A549 (cell line): ENCODE data around the gene COL3A1. TPM values are rescaled to one million over a fixed set of nuclear protein-coding genes. Genes with fewer than 3 reads are reported as not detected.

ENCODE experiments used
- ATAC-seq, 2 experiments: fragments of 200-7000 bp in 1 of 2; fragments of >200 bp in 1 of 2; cut with Nextera tagmentation in 1 of 2; cut with Tn5 transposase in 1 of 2; 3 replicates each; pipeline versions ENCODE4 v1.8.0 to v1.9.1; 2018 to 2020; ENCODE audit warnings: mild to moderate bottlenecking in 1 of 2, moderate library complexity in 1 of 2
- CTCF ChIA-PET: fragments of 300-600 bp; sonication (Branson Sonifier 250); formaldehyde crosslinking; extraction: SDS; loops from one replicate; lab custom pipeline; 2021; ENCODE audit warnings: antibody characterized with exemption, inconsistent platforms; lab: Yijun Ruan, JAX
- POLR2A ChIA-PET: fragments of 350-600 bp; formaldehyde crosslinking; extraction: SDS; loops from one replicate; lab custom pipeline; 2021; ENCODE audit warnings: antibody characterized with exemption, inconsistent platforms; lab: Yijun Ruan, JAX
- DNase-seq, 2 experiments: peaks; one replicate each; pipeline versions ENCODE4 v3.0.0 to v3.0.0-alpha.2; 2011 to 2016; ENCODE audit warnings: low read depth in 1 of 2, low spot score in 1 of 2
- FAIRE-seq: peaks from 2 replicates; lab custom pipeline; 2011; peaks lifted over from hg19 to GRCh38; lab: Jason Lieb, UNC
- H3K27ac ChIP-seq, 2 experiments: fragments of >200 bp; sonication (Bioruptor Twin); formaldehyde crosslinking; 3 replicates each; pipeline ENCODE4 v1.5.1; 2016 to 2017
- H3K4me1 ChIP-seq: fragments of >200 bp; sonication (Bioruptor Twin); formaldehyde crosslinking; 3 replicates; pipeline ENCODE4 v1.6.1; 2016
- H3K4me2 ChIP-seq: fragments of >200 bp; sonication (Bioruptor Twin); formaldehyde crosslinking; 3 replicates; pipeline ENCODE4 v1.6.1; 2016
- H3K4me3 ChIP-seq: fragments of >200 bp; sonication (Bioruptor Twin); formaldehyde crosslinking; 3 replicates; pipeline ENCODE4 v1.5.1; 2016
- H3K9me3 ChIP-seq: fragments of >200 bp; sonication (Bioruptor Twin); formaldehyde crosslinking; 3 replicates; pipeline ENCODE4 v1.6.1; 2016
- CBX8 ChIP-seq: fragments of 200-600 bp; sonication (generic); IDR thresholded peaks from 2 replicates; pipeline ENCODE4 v1.6.1; 2016
- CHD2 ChIP-seq: fragments of 150-350 bp; IDR thresholded peaks from 2 replicates; pipeline ENCODE4 v1.6.1; 2014; ENCODE audit warnings: low read length; ENCODE audit not compliant: partially characterized antibody
- EHF ChIP-seq: fragments of 250-450 bp; sonication (Bioruptor Pico); IDR thresholded peaks from 2 replicates; pipeline ENCODE4 v1.5.0; 2020; ENCODE audit warnings: mild to moderate bottlenecking
- EHMT2 ChIP-seq: fragments of 200-600 bp; sonication (generic); IDR thresholded peaks from 2 replicates; pipeline ENCODE4 v1.6.1; 2016; ENCODE audit warnings: antibody characterized with exemption, low read depth, mild to moderate bottlenecking, moderate library complexity
- EP300 ChIP-seq, 2 experiments: fragments of >200 bp; sonication (Bioruptor Twin); formaldehyde crosslinking; IDR thresholded peaks; 2 replicates in 1 of 2; 3 replicates in 1 of 2; pipeline ENCODE4 v1.6.1; 2016 to 2017
- FOSB ChIP-seq: fragments of 250-450 bp; sonication (Bioruptor Pico); IDR thresholded peaks from 2 replicates; pipeline ENCODE4 v1.5.0; 2020; ENCODE audit warnings: mild to moderate bottlenecking, moderate library complexity
- FOSL2 ChIP-seq, 2 experiments: fragments of 450-650 bp in 1 of 2; fragments of >200 bp in 1 of 2; sonication (Bioruptor Twin) in 1 of 2; formaldehyde crosslinking; IDR thresholded peaks; 2 replicates each; pipeline versions ENCODE4 v1.5.0 to v1.6.1; 2016 to 2020; ENCODE audit warnings: mild to moderate bottlenecking in 1 of 2, moderate library complexity in 1 of 2
- FOXS1 ChIP-seq: fragments of 250-450 bp; sonication (Bioruptor Pico); IDR thresholded peaks from 2 replicates; pipeline ENCODE4 v1.5.0; 2020; ENCODE audit warnings: mild to moderate bottlenecking, moderate library complexity
- GATA3 ChIP-seq: IDR thresholded peaks from 2 replicates; pipeline ENCODE4 v1.6.1; 2012; ENCODE audit warnings: borderline replicate concordance
- HOXA7 ChIP-seq: fragments of 250-450 bp; sonication (Bioruptor Pico); IDR thresholded peaks from 2 replicates; pipeline ENCODE4 v1.5.0; 2020; ENCODE audit warnings: mild to moderate bottlenecking, moderate library complexity
- HOXB13 ChIP-seq: fragments of 250-450 bp; sonication (Bioruptor Pico); IDR thresholded peaks from 2 replicates; pipeline ENCODE4 v1.5.0; 2020; ENCODE audit warnings: low read depth, mild to moderate bottlenecking, moderate library complexity
- JUNB ChIP-seq: fragments of >200 bp; sonication (Bioruptor Twin); formaldehyde crosslinking; IDR thresholded peaks from 2 replicates; pipeline ENCODE4 v1.6.1; 2016
- MAFK ChIP-seq: fragments of 450-650 bp; IDR thresholded peaks from 2 replicates; pipeline ENCODE4 v1.6.1; 2014; ENCODE audit not compliant: partially characterized antibody
- MAZ ChIP-seq: fragments of 150-350 bp; IDR thresholded peaks from 2 replicates; pipeline ENCODE4 v1.6.1; 2014; ENCODE audit warnings: antibody characterized with exemption, low read depth, low read length, borderline replicate concordance
- NPAS2 ChIP-seq: fragments of 250-450 bp; sonication (Bioruptor Pico); IDR thresholded peaks from 2 replicates; pipeline ENCODE4 v1.8.0; 2022; ENCODE audit warnings: mild to moderate bottlenecking, moderate library complexity, borderline replicate concordance
- POLR2A ChIP-seq: IDR thresholded peaks from 2 replicates; pipeline ENCODE4 v1.6.1; 2012; ENCODE audit warnings: mild to moderate bottlenecking, low read length
- RAD21 ChIP-seq, 2 experiments: fragments of >200 bp in 1 of 2; sonication (Bioruptor Twin) in 1 of 2; formaldehyde crosslinking in 1 of 2; IDR thresholded peaks in 1 of 2; conservative IDR thresholded peaks in 1 of 2; 2 replicates in 1 of 2; 3 replicates in 1 of 2; pipeline ENCODE4 v1.6.1; 2012 to 2018; ENCODE audit warnings: inconsistent platforms in 1 of 2
- RARB ChIP-seq: fragments of 250-450 bp; sonication (Bioruptor Pico); IDR thresholded peaks from 2 replicates; pipeline ENCODE4 v1.8.0; 2021; ENCODE audit warnings: mild to moderate bottlenecking, moderate library complexity
- RCOR1 ChIP-seq: fragments of 150-350 bp; IDR thresholded peaks from 2 replicates; pipeline ENCODE4 v1.6.1; 2014; ENCODE audit warnings: antibody characterized with exemption, low read length, low read depth
- RNF2 ChIP-seq: fragments of 200-600 bp; sonication (generic); IDR thresholded peaks from 2 replicates; pipeline ENCODE4 v1.6.1; 2016; ENCODE audit warnings: low read depth, mild to moderate bottlenecking, antibody characterized with exemption, moderate library complexity, borderline replicate concordance
- SMC3 ChIP-seq: fragments of >200 bp; sonication (Bioruptor Twin); formaldehyde crosslinking; IDR thresholded peaks from 3 replicates; pipeline ENCODE4 v1.6.1; 2018; ENCODE audit warnings: inconsistent platforms
- SREBF2 ChIP-seq: fragments of 450-650 bp; IDR thresholded peaks from 2 replicates; pipeline ENCODE4 v1.6.1; 2014; ENCODE audit warnings: mild to moderate bottlenecking, moderate library complexity
- ZC3H11A ChIP-seq: fragments of 450-650 bp; IDR thresholded peaks from 2 replicates; pipeline ENCODE4 v1.6.1; 2014; ENCODE audit warnings: antibody characterized with exemption, mild to moderate bottlenecking
- ZFP36 ChIP-seq: fragments of 450-650 bp; IDR thresholded peaks from 2 replicates; pipeline ENCODE4 v1.6.1; 2014; ENCODE audit warnings: borderline replicate concordance; ENCODE audit not compliant: partially characterized antibody
- WGBS: methylation state at CpG from one replicate; pipeline ENCODE4 v1.1.6; 2017; ENCODE audit errors: missing lambda C conversion rate; 5-methylcytosine and 5-hydroxymethylcytosine counted together
- polyA plus RNA-seq, 4 experiments: library from polyadenylated mRNA; depleted of rRNA in 3 of 4; stranded (reverse); fragments of >200 nt; fragmentation: RNase III in 1 of 4; extraction: RNeasy Plus Mini Kit Qiagen cat#74134 plus additional on column Dnase treatment in 1 of 4; gene quantifications; 2 replicates in 3 of 4; 3 replicates in 1 of 4; pipeline ENCODE4 v1.2.3, GENCODE V29; 2011 to 2017
- TF ChIP-seq, protein P1 (sequence below): IDR thresholded peaks from 2 replicates; pipeline ENCODE4 v1.6.1; 2012
- TF ChIP-seq, protein P2 (sequence below): fragments of 450-650 bp; IDR thresholded peaks from 2 replicates; pipeline ENCODE4 v1.6.1; 2014; ENCODE audit warnings: antibody characterized with exemption
- TF ChIP-seq, protein P3 (sequence below): IDR thresholded peaks from 2 replicates; pipeline ENCODE4 v1.6.1; 2012
- TF ChIP-seq, protein P4 (sequence below): IDR thresholded peaks from 2 replicates; pipeline ENCODE4 v1.6.1; 2012; ENCODE audit warnings: low read depth, borderline replicate concordance
- TF ChIP-seq, protein P5 (sequence below): fragments of >200 bp; sonication (Bioruptor Twin); formaldehyde crosslinking; IDR thresholded peaks from 2 replicates; pipeline ENCODE4 v1.6.1; 2016

COL3A1 gene
- polyA plus RNA-seq, 2 of the 4 experiments (the other 2 are of a cell fraction) = 0.70 to 3.2 TPM

DNA sequence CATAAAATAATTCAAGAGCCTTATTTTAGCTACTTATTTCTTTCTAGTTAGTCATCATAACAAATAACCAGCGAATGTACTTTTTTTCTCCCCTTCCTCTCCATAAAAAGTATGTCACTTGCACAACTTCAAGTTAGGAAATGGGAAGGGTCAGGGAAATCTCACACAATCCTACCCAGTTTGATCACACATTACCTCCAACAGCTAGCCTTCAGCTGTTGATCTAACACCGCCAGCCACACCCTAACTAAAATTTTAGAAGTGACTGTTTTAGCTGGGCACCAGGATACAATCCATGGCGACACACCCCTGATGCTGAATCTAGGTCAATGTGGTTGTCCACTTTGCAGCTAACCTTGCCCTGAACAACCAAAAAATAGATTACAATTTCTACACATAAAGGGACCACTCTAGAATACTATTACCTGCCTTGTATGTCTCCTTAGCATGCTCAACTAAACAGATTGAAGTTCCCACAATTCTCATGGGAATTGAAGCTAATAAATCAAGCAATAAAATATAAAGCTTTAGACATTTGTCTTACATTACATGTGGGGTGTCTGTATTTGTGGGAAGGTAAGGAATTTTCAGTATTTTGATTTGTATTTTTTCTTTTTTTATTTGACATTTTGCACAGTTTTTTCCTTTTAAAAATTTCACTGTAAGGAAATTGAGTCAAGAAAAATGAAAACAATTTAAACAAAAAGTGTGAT, 7.3 kb upstream of the COL3A1 start:
- 0 out of 3 replicates have a peak, but pooled peaks cover 10% of the 10 kb centered on the region for H3K4me1 ChIP-seq
- CTCF ChIA-PET = interaction anchor here (0.8 kb wide), 1 partner anchor 11 kb away, joined by 5 read pairs; no protein-coding TSS in a partner anchor
- DNase-seq (no peak), ATAC-seq (no peak), FAIRE-seq (no peak)
- POLR2A ChIA-PET = no interaction called here
- H3K4me2 ChIP-seq = no peak overlapping the region
- H3K9me3 ChIP-seq = no peaks in the 10 kb centered on the region
- no peak overlapping the region for H3K4me3 ChIP-seq
- TF ChIP-seq RAD21 (conservative IDR thresholded peaks at IDR 0.05 in 1 of 2, IDR thresholded peaks at IDR 0.05 in 1 of 2) (no peak), CHD2 (no peak), FOSB (CRISPR knock-in tag) (no peak), MAZ (no peak), POLR2A (no peak), GATA3 (no peak), JUNB (no peak), SREBF2 (no peak), EHMT2 (no peak), ZFP36 (no peak), RARB (CRISPR knock-in tag) (no peak)
- TF ChIP-seq, protein P1, sequence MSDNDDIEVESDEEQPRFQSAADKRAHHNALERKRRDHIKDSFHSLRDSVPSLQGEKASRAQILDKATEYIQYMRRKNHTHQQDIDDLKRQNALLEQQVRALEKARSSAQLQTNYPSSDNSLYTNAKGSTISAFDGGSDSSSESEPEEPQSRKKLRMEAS = no peak
- TF ChIP-seq, protein P2, sequence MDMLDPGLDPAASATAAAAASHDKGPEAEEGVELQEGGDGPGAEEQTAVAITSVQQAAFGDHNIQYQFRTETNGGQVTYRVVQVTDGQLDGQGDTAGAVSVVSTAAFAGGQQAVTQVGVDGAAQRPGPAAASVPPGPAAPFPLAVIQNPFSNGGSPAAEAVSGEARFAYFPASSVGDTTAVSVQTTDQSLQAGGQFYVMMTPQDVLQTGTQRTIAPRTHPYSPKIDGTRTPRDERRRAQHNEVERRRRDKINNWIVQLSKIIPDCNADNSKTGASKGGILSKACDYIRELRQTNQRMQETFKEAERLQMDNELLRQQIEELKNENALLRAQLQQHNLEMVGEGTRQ = no peak
- no peak overlapping the region for H3K27ac ChIP-seq
- 90% methylated on average over 3 of the region's 3 CpGs for WGBS

DNA sequence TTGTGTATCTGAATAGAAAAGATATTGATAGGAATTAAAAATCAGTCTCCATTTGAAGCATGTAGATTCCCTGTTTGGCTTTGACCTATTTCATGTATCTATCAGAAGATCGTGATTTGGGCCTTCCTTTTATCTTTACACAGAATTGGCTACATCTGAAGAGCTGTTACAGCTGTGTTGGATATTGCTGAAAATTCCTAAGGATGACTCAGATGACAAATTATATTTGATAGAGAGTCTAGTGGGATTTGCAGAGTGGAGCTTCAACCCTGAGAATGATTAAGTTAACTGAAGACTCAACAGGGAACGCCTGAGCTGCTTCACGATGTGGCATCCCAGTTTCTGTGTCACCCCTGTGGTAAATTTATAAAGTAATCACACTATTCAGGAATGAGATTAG, 4.9 kb upstream of the COL3A1 start:
- FAIRE-seq (no peak), ATAC-seq (peak in 1 of 2 experiments; percentile 83; a peak in 3 of 6 replicates), DNase-seq (peak in 1 of 2 experiments; percentile 35)
- CTCF ChIA-PET = interaction anchor here (1.5 kb wide), 1 partner anchor 9 kb away, joined by 10 read pairs; no protein-coding TSS in a partner anchor
- TF ChIP-seq EHF (CRISPR knock-in tag) (no peak), HOXB13 (no peak)
- H3K4me3 ChIP-seq = no peak overlapping the region
- peak overlapping the region; percentile 50 for H3K4me2 ChIP-seq
- peak overlapping the region in 1 of 2 experiments; percentile 44; a peak in 3 of 6 replicates for H3K27ac ChIP-seq
- WGBS = 29% methylated on average over 3 of the region's 3 CpGs
- 0 out of 3 replicates have a peak, but pooled peaks cover 10% of the 10 kb centered on the region for H3K4me1 ChIP-seq
- H3K9me3 ChIP-seq = no peaks in the 10 kb centered on the region
- POLR2A ChIA-PET = no interaction called here

DNA sequence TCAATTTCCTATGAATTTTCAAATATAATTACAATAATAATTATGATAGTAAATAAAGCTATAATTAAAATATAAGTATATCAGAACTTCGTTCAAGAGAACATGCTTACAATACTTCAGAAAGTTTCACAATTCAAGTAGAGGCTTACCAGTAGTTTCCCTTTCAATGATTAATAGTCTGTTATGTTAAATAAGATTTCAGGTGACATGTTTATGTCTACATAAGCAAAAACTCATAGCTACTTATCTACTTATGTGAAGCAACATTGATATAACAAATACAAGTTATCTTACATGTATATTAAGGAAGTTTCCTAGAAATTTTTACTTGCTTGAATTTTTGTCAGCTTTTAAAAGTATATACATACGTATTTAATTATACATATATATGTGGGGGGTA, 4.5 kb upstream of the COL3A1 start:
- FAIRE-seq (no peak), DNase-seq (no peak), ATAC-seq (no peak; a peak in 1 of 6 replicates)
- ChIA-PET CTCF (interaction anchor here (1.5 kb wide), 1 partner anchor 9 kb away, joined by 10 read pairs; no protein-coding TSS in a partner anchor), POLR2A (no interaction called here)
- Histone ChIP-seq H3K4me2 (peak overlapping the region; percentile 50), H3K4me3 (no peak overlapping the region), H3K27ac (peak overlapping the region in 1 of 2 experiments; percentile 44; a peak in 2 of 6 replicates), H3K9me3 (no peaks in the 10 kb centered on the region), H3K4me1 (0 out of 3 replicates have a peak, but pooled peaks cover 10% of the 10 kb centered on the region)
- 70% methylated on average over 2 of the region's 2 CpGs for WGBS
- TF ChIP-seq RCOR1 = no peak
- no peak for TF ChIP-seq SMC3
- no peak for TF ChIP-seq EP300 (IDR thresholded peaks at IDR 0.05)
- no peak for TF ChIP-seq CBX8
- TF ChIP-seq MAZ = no peak
- TF ChIP-seq RNF2 = no peak
- peak; percentile 65 for TF ChIP-seq MAFK

DNA sequence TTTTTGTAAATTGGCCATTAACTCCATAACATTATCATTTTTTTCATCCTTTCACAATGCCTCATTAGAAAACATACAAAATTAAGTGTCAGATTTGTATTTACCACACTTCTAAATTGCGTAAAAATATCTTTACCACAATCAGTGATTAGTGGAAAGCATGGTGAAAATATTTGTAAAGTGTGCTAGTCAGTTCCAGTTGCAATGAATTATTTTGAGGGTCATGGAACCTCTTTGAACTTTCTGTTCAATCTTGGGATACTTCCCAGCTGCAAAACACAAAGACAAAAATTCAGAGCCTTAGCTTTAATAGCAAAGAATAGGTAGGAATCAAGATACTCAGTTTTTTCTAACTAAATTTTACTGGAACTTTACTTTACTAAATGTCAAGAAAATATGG, 4.0 kb upstream of the COL3A1 start:
- H3K4me3 ChIP-seq = no peak overlapping the region
- DNase-seq (no peak), FAIRE-seq (no peak), ATAC-seq (no peak)
- H3K9me3 ChIP-seq = no peaks in the 10 kb centered on the region
- 0 out of 3 replicates have a peak, but pooled peaks cover 10% of the 10 kb centered on the region for H3K4me1 ChIP-seq
- H3K27ac ChIP-seq = no peak overlapping the region
- ChIA-PET POLR2A (no interaction called here), CTCF (interaction anchor here (1.5 kb wide), 1 partner anchor 8 kb away, joined by 10 read pairs; no protein-coding TSS in a partner anchor)
- WGBS = 94% methylated on average over 1 of the region's 1 CpG
- H3K4me2 ChIP-seq = peak overlapping the region; percentile 50; the same call in 1 of the 3 replicates
- TF ChIP-seq, protein P3, sequence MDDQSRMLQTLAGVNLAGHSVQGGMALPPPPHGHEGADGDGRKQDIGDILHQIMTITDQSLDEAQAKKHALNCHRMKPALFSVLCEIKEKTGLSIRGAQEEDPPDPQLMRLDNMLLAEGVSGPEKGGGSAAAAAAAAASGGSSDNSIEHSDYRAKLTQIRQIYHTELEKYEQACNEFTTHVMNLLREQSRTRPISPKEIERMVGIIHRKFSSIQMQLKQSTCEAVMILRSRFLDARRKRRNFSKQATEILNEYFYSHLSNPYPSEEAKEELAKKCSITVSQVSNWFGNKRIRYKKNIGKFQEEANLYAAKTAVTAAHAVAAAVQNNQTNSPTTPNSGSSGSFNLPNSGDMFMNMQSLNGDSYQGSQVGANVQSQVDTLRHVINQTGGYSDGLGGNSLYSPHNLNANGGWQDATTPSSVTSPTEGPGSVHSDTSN = no peak
- no peak for TF ChIP-seq ZC3H11A
- no peak for TF ChIP-seq HOXA7
- TF ChIP-seq, protein P4, sequence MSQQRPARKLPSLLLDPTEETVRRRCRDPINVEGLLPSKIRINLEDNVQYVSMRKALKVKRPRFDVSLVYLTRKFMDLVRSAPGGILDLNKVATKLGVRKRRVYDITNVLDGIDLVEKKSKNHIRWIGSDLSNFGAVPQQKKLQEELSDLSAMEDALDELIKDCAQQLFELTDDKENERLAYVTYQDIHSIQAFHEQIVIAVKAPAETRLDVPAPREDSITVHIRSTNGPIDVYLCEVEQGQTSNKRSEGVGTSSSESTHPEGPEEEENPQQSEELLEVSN = no peak
- no peak for TF ChIP-seq JUNB
- TF ChIP-seq FOSL2 (IDR thresholded peaks at IDR 0.05) = no peak
- TF ChIP-seq FOSL2 (CRISPR knock-in tag; IDR thresholded peaks at IDR 0.05) = no peak
- TF ChIP-seq EHF (CRISPR knock-in tag) = no peak
- TF ChIP-seq GATA3 = no peak
- TF ChIP-seq FOSB (CRISPR knock-in tag) = no peak
- TF ChIP-seq FOXS1 (CRISPR knock-in tag) = no peak
- TF ChIP-seq, protein P5, sequence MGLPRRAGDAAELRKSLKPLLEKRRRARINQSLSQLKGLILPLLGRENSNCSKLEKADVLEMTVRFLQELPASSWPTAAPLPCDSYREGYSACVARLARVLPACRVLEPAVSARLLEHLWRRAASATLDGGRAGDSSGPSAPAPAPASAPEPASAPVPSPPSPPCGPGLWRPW = no peak
- TF ChIP-seq RAD21 (conservative IDR thresholded peaks at IDR 0.05 in 1 of 2, IDR thresholded peaks at IDR 0.05 in 1 of 2) = no peak
- no peak for TF ChIP-seq NPAS2 (CRISPR knock-in tag)
- TF ChIP-seq SMC3 = no peak
